HepG2 (cell line): ENCODE data around the gene GYS1. TPM values are rescaled to one million over a fixed set of nuclear protein-coding genes. Genes with fewer than 3 reads are reported as not detected.

Source experiments
- DPF2 ChIP-seq: sonication (generic); formaldehyde crosslinking; IDR thresholded peaks from 2 replicates; pipeline ENCODE4 v1.4.0; 2020; ENCODE audit warnings: mild to moderate bottlenecking, low read depth, missing genetic modification reagents, borderline replicate concordance
- ETV6 ChIP-seq: sonication (generic); formaldehyde crosslinking; conservative IDR thresholded peaks from 2 replicates; pipeline ENCODE4 v1.4.0; 2020; ENCODE audit warnings: missing genetic modification reagents
- KAT2B ChIP-seq: fragments of 150-350 bp; IDR thresholded peaks from 2 replicates; pipeline ENCODE4 v1.6.1; 2014; ENCODE audit warnings: low read depth, low read length, borderline replicate concordance
- PCBP1 ChIP-seq: fragments of 200-400 bp; formaldehyde crosslinking; IDR thresholded peaks from 2 replicates; pipeline ENCODE4 v1.6.1; 2017; ENCODE audit warnings: mild to moderate bottlenecking, low read depth, low read length, borderline replicate concordance
- ZNF33A ChIP-seq: sonication (generic); formaldehyde crosslinking; IDR thresholded peaks from 2 replicates; pipeline ENCODE4 v1.5.1; 2020; ENCODE audit warnings: missing genetic modification reagents, mild to moderate bottlenecking, moderate library complexity, borderline replicate concordance
- ZNF609 ChIP-seq: sonication (generic); formaldehyde crosslinking; IDR thresholded peaks from 2 replicates; pipeline ENCODE4 v1.4.0; 2020; ENCODE audit warnings: mild to moderate bottlenecking, missing genetic modification reagents, borderline replicate concordance
- ZNF740 ChIP-seq: sonication (generic); formaldehyde crosslinking; IDR thresholded peaks from 2 replicates; pipeline ENCODE4 v1.4.0; 2020; ENCODE audit warnings: missing genetic modification reagents
- polyA plus RNA-seq, 8 experiments: library from polyadenylated mRNA; depleted of rRNA in 3 of 8; stranded (reverse) in 7 of 8; unstranded in 1 of 8; fragments of >200 nt; fragmentation: Illumina TruSeq in 4 of 8; extraction: Trizol in 4 of 8; gene quantifications; 2 replicates each; pipeline versions ENCODE4 v1.2.1 to v1.2.3, GENCODE V29; 2011 to 2016; ENCODE audit warnings: low read depth in 4 of 8, missing spikeins in 1 of 8, mixed read lengths in 1 of 8; ENCODE audit not compliant: insufficient read depth in 1 of 8
- total RNA-seq, 5 experiments: library from RNA; depleted of rRNA; stranded (reverse); fragments of >200 nt; fragmentation: Illumina TruSeq; extraction: Trizol; gene quantifications; 2 replicates each; pipeline ENCODE4 v1.2.3, GENCODE V29; 2016; ENCODE audit warnings: low read depth in 1 of 5
- TF ChIP-seq, protein P1 (sequence below): IDR thresholded peaks from 2 replicates; pipeline ENCODE4 v1.6.1; 2016; ENCODE audit warnings: missing biosample characterization, missing genetic modification reagents, low read depth
- TF ChIP-seq, protein P2 (sequence below): sonication (generic); formaldehyde crosslinking; IDR thresholded peaks from 2 replicates; pipeline ENCODE4 v1.4.0; 2020; ENCODE audit warnings: mild to moderate bottlenecking, low read depth, missing genetic modification reagents

Gene GYS1
- total and polyA plus RNA-seq, 2 of the 13 experiments (the other 11 are each of a cell fraction or from before 2014, with no cell fraction given): 18.4 to 42.1 TPM

GRCh38 chr19:49006905-49007304 is 13.8 kb upstream of the GYS1 start (continued):
- TF ChIP-seq, protein P1, sequence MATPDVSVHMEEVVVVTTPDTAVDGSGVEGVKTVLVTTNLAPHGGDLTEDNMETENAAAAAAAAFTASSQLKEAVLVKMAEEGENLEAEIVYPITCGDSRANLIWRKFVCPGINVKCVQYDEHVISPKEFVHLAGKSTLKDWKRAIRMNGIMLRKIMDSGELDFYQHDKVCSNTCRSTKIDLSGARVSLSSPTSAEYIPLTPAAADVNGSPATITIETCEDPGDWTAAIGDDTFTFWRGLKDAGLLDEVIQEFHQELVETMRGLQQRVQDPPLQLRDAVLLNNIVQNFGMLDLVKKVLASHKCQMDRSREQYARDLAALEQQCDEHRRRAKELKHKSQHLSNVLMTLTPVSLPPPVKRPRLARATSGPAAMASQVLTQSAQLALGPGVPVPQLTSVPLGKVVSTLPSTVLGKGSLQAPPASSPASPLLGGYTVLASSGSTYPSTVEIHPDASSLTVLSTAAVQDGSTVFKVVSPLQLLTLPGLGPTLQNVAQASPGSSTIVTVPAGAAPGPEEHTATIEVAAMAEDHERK: no peak
- TF ChIP-seq ZNF740 (CRISPR knock-in tag): no peak
- TF ChIP-seq ZNF33A (CRISPR knock-in tag): no peak
- no peak for TF ChIP-seq DPF2 (CRISPR knock-in tag)
- no peak for TF ChIP-seq KAT2B
- TF ChIP-seq ETV6 (CRISPR knock-in tag): no peak
- TF ChIP-seq, protein P2, sequence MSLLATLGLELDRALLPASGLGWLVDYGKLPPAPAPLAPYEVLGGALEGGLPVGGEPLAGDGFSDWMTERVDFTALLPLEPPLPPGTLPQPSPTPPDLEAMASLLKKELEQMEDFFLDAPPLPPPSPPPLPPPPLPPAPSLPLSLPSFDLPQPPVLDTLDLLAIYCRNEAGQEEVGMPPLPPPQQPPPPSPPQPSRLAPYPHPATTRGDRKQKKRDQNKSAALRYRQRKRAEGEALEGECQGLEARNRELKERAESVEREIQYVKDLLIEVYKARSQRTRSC (CRISPR knock-in tag): no peak
- TF ChIP-seq PCBP1: no peak
- no peak for TF ChIP-seq ZNF609 (CRISPR knock-in tag)
